ENCODE results near the gene PJA2.
A peak's percentile ranks its signal among the peaks of the same experiment; 100 is the strongest.
"Not testable (repeated sequence)": the region's sequence is repeated elsewhere in the genome, so short reads cannot be mapped to it uniquely, and the experiment has no call there.

The PJA2 gene

GRCh38 chr5:109409844-109410388, at the start of gene PJA2:
Gene PJA2 (minus strand): TSS chr5:109409974. CDS start chr5:109383433, 26,541 bp downstream.
- Histone ChIP-seq H3K9me3 (ENCODE audit: control insufficient read depth, insufficient read depth, low read depth, low read length) (peaks cover 7% of the 10 kb centered on the region), H3K27ac (ENCODE audit: low read depth, low read length) (peak within 1 kb of the TSS; percentile 90), H3K9ac (ENCODE audit: low read length) (peak within 1 kb of the TSS; percentile 93), H3K4me3 (ENCODE audit: low read depth, low read length) (peak within 1 kb of the TSS; percentile 99), H3K27me3 (ENCODE audit: control insufficient read depth, insufficient read depth, low read length) (no peaks in the 10 kb centered on the region), H3K36me3 (ENCODE audit: control insufficient read depth, insufficient read depth, low read length) (no peaks in the 10 kb centered on the region), H3K4me1 (ENCODE audit: control insufficient read depth, insufficient read depth, low read length) (peaks cover 29% of the 10 kb centered on the region)

GRCh38 chr5:109455598-109456096, 45.9 kb upstream of the PJA2 start:
- Histone ChIP-seq H3K27me3 (ENCODE audit: control insufficient read depth, insufficient read depth, low read length) (no peaks in the 10 kb centered on the region), H3K27ac (ENCODE audit: low read depth, low read length) (no peak overlapping the region), H3K36me3 (ENCODE audit: control insufficient read depth, insufficient read depth, low read length) (no peaks in the 10 kb centered on the region), H3K4me3 (ENCODE audit: low read depth, low read length) (no peak overlapping the region), H3K9me3 (ENCODE audit: control insufficient read depth, insufficient read depth, low read depth, low read length) (peaks cover 9% of the 10 kb centered on the region), H3K9ac (ENCODE audit: low read length) (no peak overlapping the region), H3K4me1 (ENCODE audit: control insufficient read depth, insufficient read depth, low read length) (0 out of 2 replicates have a peak, but pooled peaks cover under 1% of the 10 kb centered on the region)

GRCh38 chr5:109454731-109455505, 45.1 kb upstream of the PJA2 start:
- H3K4me3 ChIP-seq (ENCODE audit: low read depth, low read length): no peak overlapping the region
- H3K27ac ChIP-seq (ENCODE audit: low read depth, low read length): no peak overlapping the region
- H3K27me3 ChIP-seq (ENCODE audit: control insufficient read depth, insufficient read depth, low read length): no peaks in the 10 kb centered on the region
- H3K9me3 ChIP-seq (ENCODE audit: control insufficient read depth, insufficient read depth, low read depth, low read length): peaks cover 9% of the 10 kb centered on the region
- H3K36me3 ChIP-seq (ENCODE audit: control insufficient read depth, insufficient read depth, low read length): no peaks in the 10 kb centered on the region
- no peak overlapping the region for H3K9ac ChIP-seq (ENCODE audit: low read length)
- H3K4me1 ChIP-seq (ENCODE audit: control insufficient read depth, insufficient read depth, low read length): peaks cover 8% of the 10 kb centered on the region; the same call in 1 of the 2 replicates

GRCh38 chr5:109453251-109453650, 43.5 kb upstream of the PJA2 start:
- no peak overlapping the region for H3K9ac ChIP-seq (ENCODE audit: low read length)
- peaks cover 8% of the 10 kb centered on the region; the same call in 1 of the 2 replicates for H3K4me1 ChIP-seq (ENCODE audit: control insufficient read depth, insufficient read depth, low read length)
- peaks cover 9% of the 10 kb centered on the region for H3K9me3 ChIP-seq (ENCODE audit: control insufficient read depth, insufficient read depth, low read depth, low read length)
- no peak overlapping the region for H3K27ac ChIP-seq (ENCODE audit: low read depth, low read length)
- no peaks in the 10 kb centered on the region for H3K36me3 ChIP-seq (ENCODE audit: control insufficient read depth, insufficient read depth, low read length)
- no peaks in the 10 kb centered on the region for H3K27me3 ChIP-seq (ENCODE audit: control insufficient read depth, insufficient read depth, low read length)
- H3K4me3 ChIP-seq (ENCODE audit: low read depth, low read length): no peak overlapping the region

- H3K9me3 ChIP-seq (ENCODE audit: control insufficient read depth, insufficient read depth, low read depth, low read length): peaks cover 12% of the 10 kb centered on the region
- H3K4me3 ChIP-seq (ENCODE audit: low read depth, low read length): no peak overlapping the region
- H3K27ac ChIP-seq (ENCODE audit: low read depth, low read length): no peak overlapping the region
- H3K36me3 ChIP-seq (ENCODE audit: control insufficient read depth, insufficient read depth, low read length): no peaks in the 10 kb centered on the region
- H3K9ac ChIP-seq (ENCODE audit: low read length): no peak overlapping the region
- H3K27me3 ChIP-seq (ENCODE audit: control insufficient read depth, insufficient read depth, low read length): no peaks in the 10 kb centered on the region
- peaks cover 8% of the 10 kb centered on the region; the same call in 1 of the 2 replicates for H3K4me1 ChIP-seq (ENCODE audit: control insufficient read depth, insufficient read depth, low read length)
Observed at GRCh38 chr5:109452661-109453060, 42.9 kb upstream of the PJA2 start.

- Histone ChIP-seq H3K27me3 (ENCODE audit: control insufficient read depth, insufficient read depth, low read length) (no peaks in the 10 kb centered on the region), H3K9me3 (ENCODE audit: control insufficient read depth, insufficient read depth, low read depth, low read length) (peaks cover 9% of the 10 kb centered on the region), H3K9ac (ENCODE audit: low read length) (no peak overlapping the region), H3K27ac (ENCODE audit: low read depth, low read length) (no peak overlapping the region), H3K36me3 (ENCODE audit: control insufficient read depth, insufficient read depth, low read length) (no peaks in the 10 kb centered on the region), H3K4me3 (ENCODE audit: low read depth, low read length) (no peak overlapping the region), H3K4me1 (ENCODE audit: control insufficient read depth, insufficient read depth, low read length) (peaks cover 8% of the 10 kb centered on the region; the same call in 1 of the 2 replicates)
Observed at GRCh38 chr5:109451146-109451545, 41.4 kb upstream of the PJA2 start.

- Histone ChIP-seq H3K9me3 (ENCODE audit: control insufficient read depth, insufficient read depth, low read depth, low read length) (peaks cover 9% of the 10 kb centered on the region), H3K9ac (ENCODE audit: low read length) (no peak overlapping the region), H3K27ac (ENCODE audit: low read depth, low read length) (no peak overlapping the region), H3K4me1 (ENCODE audit: control insufficient read depth, insufficient read depth, low read length) (peaks cover 8% of the 10 kb centered on the region; the same call in 1 of the 2 replicates), H3K36me3 (ENCODE audit: control insufficient read depth, insufficient read depth, low read length) (no peaks in the 10 kb centered on the region), H3K4me3 (ENCODE audit: low read depth, low read length) (no peak overlapping the region), H3K27me3 (ENCODE audit: control insufficient read depth, insufficient read depth, low read length) (no peaks in the 10 kb centered on the region)
Observed at GRCh38 chr5:109450129-109450877, 40.5 kb upstream of the PJA2 start.

GRCh38 chr5:109448838-109449237, 39.1 kb upstream of the PJA2 start:
- no peak overlapping the region for H3K27ac ChIP-seq (ENCODE audit: low read depth, low read length)
- no peaks in the 10 kb centered on the region for H3K36me3 ChIP-seq (ENCODE audit: control insufficient read depth, insufficient read depth, low read length)
- H3K4me1 ChIP-seq (ENCODE audit: control insufficient read depth, insufficient read depth, low read length): peaks cover 8% of the 10 kb centered on the region; the same call in 1 of the 2 replicates
- no peaks in the 10 kb centered on the region for H3K27me3 ChIP-seq (ENCODE audit: control insufficient read depth, insufficient read depth, low read length)
- no peak overlapping the region for H3K4me3 ChIP-seq (ENCODE audit: low read depth, low read length)
- H3K9me3 ChIP-seq (ENCODE audit: control insufficient read depth, insufficient read depth, low read depth, low read length): peaks cover 9% of the 10 kb centered on the region
- no peak overlapping the region for H3K9ac ChIP-seq (ENCODE audit: low read length)

- H3K27ac ChIP-seq (ENCODE audit: low read depth, low read length): no peak overlapping the region
- no peaks in the 10 kb centered on the region for H3K4me1 ChIP-seq (ENCODE audit: control insufficient read depth, insufficient read depth, low read length)
- H3K27me3 ChIP-seq (ENCODE audit: control insufficient read depth, insufficient read depth, low read length): no peaks in the 10 kb centered on the region
- H3K4me3 ChIP-seq (ENCODE audit: low read depth, low read length): no peak overlapping the region
- no peaks in the 10 kb centered on the region for H3K9me3 ChIP-seq (ENCODE audit: control insufficient read depth, insufficient read depth, low read depth, low read length)
- H3K36me3 ChIP-seq (ENCODE audit: control insufficient read depth, insufficient read depth, low read length): no peaks in the 10 kb centered on the region
- H3K9ac ChIP-seq (ENCODE audit: low read length): no peak overlapping the region
Observed at GRCh38 chr5:109439590-109439989, 29.8 kb upstream of the PJA2 start.

- H3K9ac ChIP-seq (ENCODE audit: low read length): no peak overlapping the region
- no peaks in the 10 kb centered on the region for H3K27me3 ChIP-seq (ENCODE audit: control insufficient read depth, insufficient read depth, low read length)
- no peak overlapping the region for H3K27ac ChIP-seq (ENCODE audit: low read depth, low read length)
- no peaks in the 10 kb centered on the region for H3K36me3 ChIP-seq (ENCODE audit: control insufficient read depth, insufficient read depth, low read length)
- no peaks in the 10 kb centered on the region for H3K9me3 ChIP-seq (ENCODE audit: control insufficient read depth, insufficient read depth, low read depth, low read length)
- H3K4me3 ChIP-seq (ENCODE audit: low read depth, low read length): no peak overlapping the region
- H3K4me1 ChIP-seq (ENCODE audit: control insufficient read depth, insufficient read depth, low read length): no peaks in the 10 kb centered on the region
Observed at GRCh38 chr5:109426075-109426474, 16.3 kb upstream of the PJA2 start.

- H3K4me3 ChIP-seq (ENCODE audit: low read depth, low read length); H3K9me3 ChIP-seq (ENCODE audit: control insufficient read depth, insufficient read depth, low read depth, low read length): not testable (repeated sequence)
Observed at GRCh38 chr5:109425521-109425920, 15.7 kb upstream of the PJA2 start.

More at GRCh38 chr5:109425521-109425920, 15.7 kb upstream of the PJA2 start:
- not testable (repeated sequence) for H3K4me1 ChIP-seq (ENCODE audit: control insufficient read depth, insufficient read depth, low read length); H3K9ac ChIP-seq (ENCODE audit: low read length); H3K36me3 ChIP-seq (ENCODE audit: control insufficient read depth, insufficient read depth, low read length); H3K27me3 ChIP-seq (ENCODE audit: control insufficient read depth, insufficient read depth, low read length); H3K27ac ChIP-seq (ENCODE audit: low read depth, low read length)

All from HUES6 (cell line).